GM23338 (cell line): ENCODE results near the gene FHAD1.
A peak's percentile ranks its signal among the peaks of the same experiment; 100 is the strongest.

Experiments used
- CREB1 ChIP-seq: fragments of 250-450 bp; sonication (Bioruptor Pico); IDR thresholded peaks from 2 replicates; pipeline ENCODE4 v1.5.0; 2020; ENCODE audit warnings: low read depth, mild to moderate bottlenecking, moderate library complexity
- EZH2 ChIP-seq: fragments of 200-600 bp; sonication (generic); IDR thresholded peaks from one replicate; pipeline ENCODE4 v1.8.0; 2017; ENCODE audit warnings: antibody characterized with exemption, mild to moderate bottlenecking, low read depth; ENCODE audit not compliant: unreplicated experiment
- EZH2phosphoT487 ChIP-seq: fragments of 200-600 bp; sonication (generic); IDR thresholded peaks from one replicate; pipeline ENCODE4 v1.8.1; 2018; ENCODE audit warnings: antibody characterized with exemption; ENCODE audit not compliant: unreplicated experiment
- NANOG ChIP-seq: IDR thresholded peaks from 2 replicates; pipeline ENCODE4 v1.6.1; 2016; ENCODE audit warnings: antibody characterized with exemption, borderline replicate concordance
- POLR2AphosphoS5 ChIP-seq: IDR thresholded peaks from 2 replicates; pipeline ENCODE4 v1.6.1; 2016; ENCODE audit warnings: antibody characterized with exemption, low read depth
- TF ChIP-seq, protein P1 (sequence below), 2 experiments: fragments of 200-600 bp in 1 of 2; sonication (generic) in 1 of 2; conservative IDR thresholded peaks; 2 replicates each; pipeline versions ENCODE4 v1.5.1 to v1.6.1; 2016 to 2017; ENCODE audit warnings: antibody characterized with exemption in 2 of 2, low read depth in 2 of 2, mild to moderate bottlenecking in 2 of 2, moderate library complexity in 1 of 2
- TF ChIP-seq, protein P2 (sequence below): IDR thresholded peaks from one replicate; pipeline ENCODE4 v1.6.1; 2018; ENCODE audit warnings: antibody characterized with exemption; ENCODE audit not compliant: unreplicated experiment

DNA sequence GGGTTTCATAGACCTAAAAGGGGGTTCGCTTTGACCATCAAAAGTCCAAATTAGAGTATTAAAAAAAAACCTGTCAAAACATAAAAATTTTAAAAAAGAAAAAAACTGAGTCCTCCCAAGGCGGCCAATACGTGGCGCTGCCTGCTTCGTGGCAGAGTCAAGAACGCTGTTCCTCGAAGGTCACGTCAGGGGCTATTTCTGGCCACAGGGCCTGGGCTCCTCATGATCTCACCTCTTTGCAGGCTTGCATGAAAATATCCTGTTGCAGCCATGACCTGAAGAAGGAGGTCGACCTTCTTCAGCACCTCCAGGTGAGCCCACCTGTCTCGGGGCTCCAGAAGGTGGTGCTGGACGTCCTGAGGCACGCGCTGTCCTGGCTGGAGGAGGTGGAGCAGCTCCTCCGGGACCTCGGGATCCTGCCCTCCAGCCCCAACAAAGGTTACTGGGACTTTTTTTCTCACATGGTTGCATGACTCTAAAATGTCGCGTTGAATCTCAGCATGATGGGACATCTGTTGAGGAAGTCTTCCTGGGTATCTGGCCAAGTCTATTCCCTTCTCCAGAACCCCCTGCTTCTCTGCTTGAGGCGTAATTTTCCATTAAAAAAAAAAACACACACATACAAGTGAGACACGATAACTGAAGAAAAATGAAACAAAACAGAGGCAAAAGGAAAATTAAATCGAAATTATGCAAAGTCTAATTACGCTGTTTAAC, 82.2 kb downstream of the FHAD1 start:
- TF ChIP-seq, protein P1, sequence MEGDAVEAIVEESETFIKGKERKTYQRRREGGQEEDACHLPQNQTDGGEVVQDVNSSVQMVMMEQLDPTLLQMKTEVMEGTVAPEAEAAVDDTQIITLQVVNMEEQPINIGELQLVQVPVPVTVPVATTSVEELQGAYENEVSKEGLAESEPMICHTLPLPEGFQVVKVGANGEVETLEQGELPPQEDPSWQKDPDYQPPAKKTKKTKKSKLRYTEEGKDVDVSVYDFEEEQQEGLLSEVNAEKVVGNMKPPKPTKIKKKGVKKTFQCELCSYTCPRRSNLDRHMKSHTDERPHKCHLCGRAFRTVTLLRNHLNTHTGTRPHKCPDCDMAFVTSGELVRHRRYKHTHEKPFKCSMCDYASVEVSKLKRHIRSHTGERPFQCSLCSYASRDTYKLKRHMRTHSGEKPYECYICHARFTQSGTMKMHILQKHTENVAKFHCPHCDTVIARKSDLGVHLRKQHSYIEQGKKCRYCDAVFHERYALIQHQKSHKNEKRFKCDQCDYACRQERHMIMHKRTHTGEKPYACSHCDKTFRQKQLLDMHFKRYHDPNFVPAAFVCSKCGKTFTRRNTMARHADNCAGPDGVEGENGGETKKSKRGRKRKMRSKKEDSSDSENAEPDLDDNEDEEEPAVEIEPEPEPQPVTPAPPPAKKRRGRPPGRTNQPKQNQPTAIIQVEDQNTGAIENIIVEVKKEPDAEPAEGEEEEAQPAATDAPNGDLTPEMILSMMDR (conservative IDR thresholded peaks at IDR 0.05; ENCODE audit: low read depth in 2 of 2), result peak in 1 of 2 experiments; percentile 25; a peak in 1 of 4 replicates
- TF ChIP-seq EZH2 (no peak), EZH2phosphoT487 (no peak), CREB1 (CRISPR knock-in tag) (no peak), POLR2AphosphoS5 (no peak), NANOG (no peak)
- TF ChIP-seq, protein P2, sequence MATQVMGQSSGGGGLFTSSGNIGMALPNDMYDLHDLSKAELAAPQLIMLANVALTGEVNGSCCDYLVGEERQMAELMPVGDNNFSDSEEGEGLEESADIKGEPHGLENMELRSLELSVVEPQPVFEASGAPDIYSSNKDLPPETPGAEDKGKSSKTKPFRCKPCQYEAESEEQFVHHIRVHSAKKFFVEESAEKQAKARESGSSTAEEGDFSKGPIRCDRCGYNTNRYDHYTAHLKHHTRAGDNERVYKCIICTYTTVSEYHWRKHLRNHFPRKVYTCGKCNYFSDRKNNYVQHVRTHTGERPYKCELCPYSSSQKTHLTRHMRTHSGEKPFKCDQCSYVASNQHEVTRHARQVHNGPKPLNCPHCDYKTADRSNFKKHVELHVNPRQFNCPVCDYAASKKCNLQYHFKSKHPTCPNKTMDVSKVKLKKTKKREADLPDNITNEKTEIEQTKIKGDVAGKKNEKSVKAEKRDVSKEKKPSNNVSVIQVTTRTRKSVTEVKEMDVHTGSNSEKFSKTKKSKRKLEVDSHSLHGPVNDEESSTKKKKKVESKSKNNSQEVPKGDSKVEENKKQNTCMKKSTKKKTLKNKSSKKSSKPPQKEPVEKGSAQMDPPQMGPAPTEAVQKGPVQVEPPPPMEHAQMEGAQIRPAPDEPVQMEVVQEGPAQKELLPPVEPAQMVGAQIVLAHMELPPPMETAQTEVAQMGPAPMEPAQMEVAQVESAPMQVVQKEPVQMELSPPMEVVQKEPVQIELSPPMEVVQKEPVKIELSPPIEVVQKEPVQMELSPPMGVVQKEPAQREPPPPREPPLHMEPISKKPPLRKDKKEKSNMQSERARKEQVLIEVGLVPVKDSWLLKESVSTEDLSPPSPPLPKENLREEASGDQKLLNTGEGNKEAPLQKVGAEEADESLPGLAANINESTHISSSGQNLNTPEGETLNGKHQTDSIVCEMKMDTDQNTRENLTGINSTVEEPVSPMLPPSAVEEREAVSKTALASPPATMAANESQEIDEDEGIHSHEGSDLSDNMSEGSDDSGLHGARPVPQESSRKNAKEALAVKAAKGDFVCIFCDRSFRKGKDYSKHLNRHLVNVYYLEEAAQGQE, result no peak
